Right lobe of liver (tissue), 6 donors: ENCODE results near the gene CTTN. TPM values are rescaled to one million over a fixed set of nuclear protein-coding genes. Genes with fewer than 3 reads are reported as not detected.
"Not testable (repeated sequence)": the region's sequence is repeated elsewhere in the genome, so short reads cannot be mapped to it uniquely, and the experiment has no call there.

Experiments
- ATAC-seq, 4 donors: fragments of 200-7000 bp; cut with Tn5 transposase; one replicate each; pipeline ENCODE4 v1.9.1; 2020; ENCODE audit warnings: mild to moderate bottlenecking in 4 of 4, moderate library complexity in 4 of 4
- DNase-seq, 3 donors: peaks; one replicate each; pipeline ENCODE4 v3.0.0-alpha.2; 2020
- H3K27ac ChIP-seq, 3 donors: fragments of 200-600 bp; one replicate each; pipeline ENCODE4 v1.8.0; 2022
- H3K27me3 ChIP-seq, 2 donors: fragments of 200-600 bp; one replicate each; pipeline ENCODE4 v1.8.0; 2022
- H3K36me3 ChIP-seq, 4 donors: fragments of 200-600 bp; sonication (generic) in 1 of 4; one replicate each; pipeline versions ENCODE4 v1.5.1 to v1.8.0; 2017 to 2022; ENCODE audit warnings: control low read depth in 1 of 4
- H3K4me1 ChIP-seq, 4 donors: fragments of 200-600 bp; sonication (generic) in 1 of 4; one replicate each; pipeline versions ENCODE4 v1.5.1 to v1.8.0; 2017 to 2022; ENCODE audit warnings: control low read depth in 1 of 4
- H3K4me3 ChIP-seq, 3 donors: fragments of 200-600 bp; one replicate each; pipeline ENCODE4 v1.8.0; 2022
- H3K9me3 ChIP-seq, 4 donors: fragments of 200-600 bp; sonication (generic) in 1 of 4; one replicate each; pipeline versions ENCODE4 v1.5.1 to v1.8.0; 2017 to 2022; ENCODE audit warnings: control low read depth in 1 of 4
- POLR2A ChIP-seq: fragments of 450-650 bp; IDR thresholded peaks from one replicate; pipeline ENCODE4 v1.6.1; 2017; ENCODE audit warnings: antibody characterized with exemption, mild to moderate bottlenecking
- WGBS: methylation state at CpG from one replicate; pipeline ENCODE4 v1.1.6; 2018; ENCODE audit warnings: low coverage, low lambda C conversion rate; ENCODE audit not compliant: insufficient coverage; ENCODE audit errors: missing lambda C conversion rate; 5-methylcytosine and 5-hydroxymethylcytosine counted together
- intact Hi-C, 2 donors: fragments of 100-400 bp; cut with DNase I; formaldehyde crosslinking; loops; one replicate each; pipeline versions ENCODE4 v1.11.2 to v1.14.1; 2022
- total RNA-seq, 6 experiments: library from RNA; depleted of rRNA in 2 of 6; stranded (reverse); fragments of >200 nt in 2 of 6; fragmentation: NEBNext Ultra II Directional in 3 of 6; extraction: Animal tissue kit (Norgen Biotek cat#: 25700) in 3 of 6; gene quantifications; one replicate each; pipeline versions ENCODE4 v1.1.0 to v1.2.4, GENCODE V29; 2016 to 2023
- TF ChIP-seq, protein P1 (sequence below), 4 donors: fragments of 200-600 bp in 3 of 4; fragments of 450-650 bp in 1 of 4; IDR thresholded peaks; one replicate each; pipeline versions ENCODE4 v1.5.1 to v1.8.0; 2016 to 2022; ENCODE audit warnings: antibody characterized with exemption in 4 of 4, mild to moderate bottlenecking in 2 of 4
- donor health status: DM: no; HTN: yes; CAD: no.
- donor health status: DM: no; HTN: no; CAD: no.
- donor health status: DM: no; HTN: no; CAD: no.
- donor health status: DM: no; HTN: yes; CAD: no.
- donor health status: DM: no; HTN: yes; CAD: no.

CTTN gene
- total RNA-seq, 6 experiments from 2014 or later, result 63.6 to 90.8 (median 78.5) TPM

DNA sequence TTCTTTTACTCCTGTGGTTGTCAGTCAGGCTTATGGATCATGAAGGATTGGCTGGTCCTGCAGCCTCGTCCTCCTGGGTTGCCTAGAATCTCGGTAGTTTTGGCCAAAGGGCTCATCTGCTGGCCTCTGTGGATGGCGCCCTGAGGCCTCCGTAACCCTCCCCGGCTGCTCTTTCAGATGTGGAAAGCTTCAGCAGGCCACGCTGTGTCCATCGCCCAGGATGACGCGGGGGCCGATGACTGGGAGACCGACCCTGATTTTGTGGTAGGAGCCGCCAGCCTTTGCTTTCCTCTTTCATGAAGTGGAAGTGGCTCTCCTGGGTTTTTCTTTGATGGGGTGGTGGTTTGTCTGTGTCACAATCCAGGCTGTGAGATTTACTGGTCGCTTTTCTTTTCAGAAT lies 8.8 kb downstream of the CTTN start:
- WGBS, result 97% methylated on average over 9 of the region's 13 CpGs
- peaks cover 0 to 53% (median 24%) of the 10 kb centered on the region in 4 donors for H3K36me3 ChIP-seq
- H3K27me3 ChIP-seq, result no peaks in the 10 kb centered on the region
- no peak overlapping the region for H3K27ac ChIP-seq
- peaks cover 0 to 11% (median 0%) of the 10 kb centered on the region in 4 donors for H3K4me1 ChIP-seq
- H3K4me3 ChIP-seq, result no peak overlapping the region
- DNase-seq (no peak), ATAC-seq (no peak)
- TF ChIP-seq, protein P1, sequence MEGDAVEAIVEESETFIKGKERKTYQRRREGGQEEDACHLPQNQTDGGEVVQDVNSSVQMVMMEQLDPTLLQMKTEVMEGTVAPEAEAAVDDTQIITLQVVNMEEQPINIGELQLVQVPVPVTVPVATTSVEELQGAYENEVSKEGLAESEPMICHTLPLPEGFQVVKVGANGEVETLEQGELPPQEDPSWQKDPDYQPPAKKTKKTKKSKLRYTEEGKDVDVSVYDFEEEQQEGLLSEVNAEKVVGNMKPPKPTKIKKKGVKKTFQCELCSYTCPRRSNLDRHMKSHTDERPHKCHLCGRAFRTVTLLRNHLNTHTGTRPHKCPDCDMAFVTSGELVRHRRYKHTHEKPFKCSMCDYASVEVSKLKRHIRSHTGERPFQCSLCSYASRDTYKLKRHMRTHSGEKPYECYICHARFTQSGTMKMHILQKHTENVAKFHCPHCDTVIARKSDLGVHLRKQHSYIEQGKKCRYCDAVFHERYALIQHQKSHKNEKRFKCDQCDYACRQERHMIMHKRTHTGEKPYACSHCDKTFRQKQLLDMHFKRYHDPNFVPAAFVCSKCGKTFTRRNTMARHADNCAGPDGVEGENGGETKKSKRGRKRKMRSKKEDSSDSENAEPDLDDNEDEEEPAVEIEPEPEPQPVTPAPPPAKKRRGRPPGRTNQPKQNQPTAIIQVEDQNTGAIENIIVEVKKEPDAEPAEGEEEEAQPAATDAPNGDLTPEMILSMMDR (IDR thresholded peaks at IDR 0.05), result no peak
- no peak for TF ChIP-seq POLR2A
- no peaks in the 10 kb centered on the region for H3K9me3 ChIP-seq
- intact Hi-C loops, result no loop called here

DNA sequence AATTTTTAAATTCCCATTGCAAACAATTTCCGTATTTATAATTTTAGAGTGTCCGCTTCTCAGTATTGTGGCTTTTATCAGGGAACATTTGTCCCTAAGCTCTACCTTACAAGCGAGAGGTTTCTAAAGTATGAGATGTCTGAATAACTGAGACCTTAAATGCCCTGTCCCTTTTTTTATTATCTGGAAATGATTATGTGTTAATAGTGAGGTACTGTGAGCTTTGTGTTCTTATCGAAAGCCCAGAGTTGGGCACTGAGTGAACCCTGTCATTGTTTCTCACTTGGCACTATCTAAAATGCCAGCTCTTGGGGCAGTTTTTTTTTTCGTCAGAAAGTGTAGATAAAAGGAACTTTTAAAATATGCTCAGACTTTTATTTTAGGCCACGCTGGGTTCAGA lies 9.5 kb downstream of the CTTN start:
- Histone ChIP-seq H3K9me3 (no peaks in the 10 kb centered on the region), H3K27ac (no peak overlapping the region), H3K4me3 (no peak overlapping the region), H3K4me1 (peaks cover 0 to 4% (median 0%) of the 10 kb centered on the region in 4 donors), H3K36me3 (peaks cover 0 to 59% (median 28%) of the 10 kb centered on the region in 4 donors), H3K27me3 (no peaks in the 10 kb centered on the region)
- DNase-seq (no peak), ATAC-seq (no peak)
- intact Hi-C loops, result no loop called here
- TF ChIP-seq, protein P1 (IDR thresholded peaks at IDR 0.05), result no peak
- TF ChIP-seq POLR2A, result no peak
- WGBS, result 84% methylated on average over 5 of the region's 6 CpGs

DNA sequence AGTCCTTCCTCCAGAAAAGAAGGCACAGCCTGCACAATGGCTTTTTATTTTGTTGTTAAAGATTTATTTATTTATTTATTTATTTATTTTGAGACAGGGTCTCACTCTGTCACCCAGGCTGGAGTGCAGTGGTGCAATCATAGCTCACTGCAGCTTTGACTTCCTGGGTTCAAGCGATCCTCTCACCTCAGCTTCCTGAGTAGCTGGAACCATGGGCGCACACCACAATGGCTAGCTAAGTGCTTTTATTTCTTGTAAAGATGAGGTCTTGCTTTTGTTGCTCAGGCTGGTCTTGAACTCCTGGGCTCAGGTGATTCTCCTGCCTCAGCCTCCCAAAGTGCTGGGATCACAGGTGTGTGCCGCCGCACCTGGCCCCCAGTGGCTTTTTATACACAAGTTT lies 10.0 kb downstream of the CTTN start:
- DNase-seq, H3K4me3 ChIP-seq, H3K27me3 ChIP-seq, intact Hi-C loops, H3K9me3 ChIP-seq, H3K4me1 ChIP-seq, ATAC-seq, H3K27ac ChIP-seq: not testable (repeated sequence)
- peaks cover 0 to 63% (median 30%) of the 10 kb centered on the region in 4 donors for H3K36me3 ChIP-seq
- 80% methylated on average over 1 of the region's 4 CpGs for WGBS

DNA sequence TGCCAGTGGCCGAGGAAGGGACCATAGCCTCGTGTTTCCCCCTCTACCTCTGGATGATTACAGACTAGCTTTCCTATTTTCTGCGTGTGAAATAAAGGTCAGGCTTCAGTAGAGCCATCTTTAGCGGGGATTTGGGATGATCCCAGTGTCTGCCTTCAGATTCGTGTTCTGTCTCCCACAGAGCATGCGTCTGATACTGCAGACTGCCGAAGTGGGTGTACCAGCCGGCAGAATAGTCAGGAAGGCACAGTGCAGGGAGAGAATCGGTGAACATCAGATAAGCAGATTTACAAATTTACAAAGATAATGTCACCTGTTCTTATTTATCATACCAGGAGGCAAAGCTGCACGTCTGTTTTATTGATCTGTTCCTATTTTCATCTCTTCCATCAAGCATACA lies 11.1 kb downstream of the CTTN start:
- TF ChIP-seq POLR2A, result no peak
- TF ChIP-seq, protein P1 (IDR thresholded peaks at IDR 0.05), result no peak
- Histone ChIP-seq H3K9me3 (no peaks in the 10 kb centered on the region), H3K4me3 (no peak overlapping the region), H3K4me1 (peaks cover 0 to 3% (median 0%) of the 10 kb centered on the region in 4 donors), H3K36me3 (peaks cover 0 to 71% (median 33%) of the 10 kb centered on the region in 4 donors), H3K27me3 (no peaks in the 10 kb centered on the region), H3K27ac (no peak overlapping the region)
- ATAC-seq, result no peak
- 78% methylated on average over 8 of the region's 10 CpGs for WGBS
- intact Hi-C loops, result no loop called here
- DNase-seq, result no peak

DNA sequence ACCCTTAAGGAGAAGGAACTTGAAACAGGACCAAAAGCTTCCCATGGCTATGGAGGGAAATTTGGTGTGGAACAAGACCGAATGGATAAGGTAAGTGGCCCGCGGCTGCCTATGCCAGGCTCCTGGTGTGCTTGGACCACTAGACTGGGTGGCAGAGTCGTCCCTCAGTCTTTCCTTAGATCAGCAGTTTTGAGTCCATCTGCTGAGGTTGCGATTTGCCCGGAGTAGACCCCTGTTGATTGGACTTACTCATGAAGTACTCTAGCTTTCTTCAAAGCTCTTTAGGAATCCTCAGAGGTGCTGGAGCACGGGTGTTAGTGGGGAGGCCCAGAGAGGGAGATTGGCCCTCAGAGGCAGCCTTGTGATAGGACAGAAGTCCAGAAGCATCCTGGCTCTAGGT lies 11.5 kb downstream of the CTTN start:
- 90% methylated on average over 2 of the region's 7 CpGs for WGBS
- Histone ChIP-seq H3K36me3 (peaks cover 0 to 75% (median 33%) of the 10 kb centered on the region in 4 donors), H3K9me3 (no peaks in the 10 kb centered on the region), H3K4me3 (no peak overlapping the region), H3K27me3 (no peaks in the 10 kb centered on the region), H3K4me1 (peaks cover 0 to 3% (median 0%) of the 10 kb centered on the region in 4 donors), H3K27ac (no peak overlapping the region)
- intact Hi-C loops, result no loop called here
- no peak for DNase-seq
- no peak for ATAC-seq
- TF ChIP-seq, protein P1 (IDR thresholded peaks at IDR 0.05), result no peak
- no peak for TF ChIP-seq POLR2A
